Non-pigmented ciliary epithelial cell (primary cell): Measurements from ENCODE around the gene TES.

ENCODE experiments used
- DNase-seq: peaks from one replicate; pipeline ENCODE4 v3.0.0-alpha.2; 2010; ENCODE audit warnings: low read depth

TES gene

GRCh38 chr7:116194115-116194514, 16.2 kb upstream of the TES start:
- no peak for DNase-seq

- no peak for DNase-seq
Measured at GRCh38 chr7:116195451-116195850, 14.9 kb upstream of the TES start.

GRCh38 chr7:116196947-116197346, 13.4 kb upstream of the TES start:
- DNase-seq: no peak

GRCh38 chr7:116197360-116197759, 13.0 kb upstream of the TES start:
- no peak for DNase-seq

- DNase-seq: no peak
Measured at GRCh38 chr7:116198748-116199410, 11.5 kb upstream of the TES start.

GRCh38 chr7:116200963-116201362, 9.4 kb upstream of the TES start:
- DNase-seq: no peak

- DNase-seq: no peak
Measured at GRCh38 chr7:116206141-116206540, 4.2 kb upstream of the TES start.

GRCh38 chr7:116208919-116209318, 1.4 kb upstream of the TES start:
- DNase-seq: no peak

GRCh38 chr7:116209561-116210070, 723 bp upstream of the TES start:
- DNase-seq: no peak

- DNase-seq: peak; percentile 80
Measured at GRCh38 chr7:116211006-116211912, 920 bp downstream of the TES start.

- no peak for DNase-seq
Measured at GRCh38 chr7:116211913-116212596, 1.7 kb downstream of the TES start.

GRCh38 chr7:116212869-116213268, 2.5 kb downstream of the TES start:
- DNase-seq: no peak

- no peak for DNase-seq
Measured at GRCh38 chr7:116213361-116214130, 3.2 kb downstream of the TES start.

GRCh38 chr7:116214921-116215320, 4.6 kb downstream of the TES start:
- DNase-seq: no peak

- no peak for DNase-seq
Measured at GRCh38 chr7:116215551-116215950, 5.2 kb downstream of the TES start.

GRCh38 chr7:116216956-116217571, 6.7 kb downstream of the TES start:
- DNase-seq: no peak

- DNase-seq: peak; percentile 95
Measured at GRCh38 chr7:116218051-116218645, 7.8 kb downstream of the TES start.

GRCh38 chr7:116218747-116219146, 8.4 kb downstream of the TES start:
- no peak for DNase-seq

GRCh38 chr7:116219288-116219687, 8.9 kb downstream of the TES start:
- DNase-seq: no peak

GRCh38 chr7:116219834-116220233, 9.5 kb downstream of the TES start:
- no peak for DNase-seq

GRCh38 chr7:116222501-116222900, 12.2 kb downstream of the TES start:
- DNase-seq: no peak
